ENCODE data around the gene PPM1A. TPM values are rescaled to one million over a fixed set of nuclear protein-coding genes. Genes with fewer than 3 reads are reported as not detected.
A peak's percentile ranks its signal among the peaks of the same experiment; 100 is the strongest.

PPM1A gene
- total RNA-seq, 1 experiment from 2014 or later: 41.7 TPM

DNA sequence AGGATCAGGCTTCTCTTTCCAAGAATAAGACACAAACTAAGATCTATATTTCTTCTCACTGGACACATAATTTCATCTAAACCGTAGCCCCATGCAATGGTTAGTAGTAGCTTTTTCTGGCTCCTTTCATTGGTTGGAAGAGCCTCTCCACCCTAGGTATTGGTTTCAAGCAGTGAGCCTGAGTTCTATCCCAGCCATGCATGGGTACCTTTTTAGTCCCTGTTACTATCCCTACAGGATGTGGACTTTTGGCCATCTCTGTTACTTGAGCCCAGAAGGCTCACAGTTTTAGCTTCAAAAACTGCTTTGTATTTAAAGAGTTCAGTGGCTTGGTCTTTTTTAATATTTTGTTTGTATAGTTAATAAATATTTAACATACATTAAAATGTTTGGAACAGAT is 16.1 kb downstream of the PPM1A start:
- Histone ChIP-seq H3K23ac (ENCODE audit: insufficient read length, low read depth, low read length) (no peak overlapping the region), H3K79me1 (ENCODE audit: insufficient read depth, low read depth, low read length, poor library complexity, severe bottlenecking) (peaks cover 5% of the 10 kb centered on the region), H3K27ac (ENCODE audit: insufficient read length, low read depth, low read length) (no peak overlapping the region), H3K56ac (ENCODE audit: insufficient read length, low read depth, low read length) (no peak overlapping the region), H3K18ac (ENCODE audit: insufficient read length, low read depth, low read length) (no peak overlapping the region), H3K9ac (ENCODE audit: extremely low read depth, insufficient read length, low read length) (no peak overlapping the region), H3K4me2 (ENCODE audit: insufficient read depth, insufficient read length, low read length) (no peak overlapping the region), H3K27me3 (ENCODE audit: insufficient read depth, low read length) (no peaks in the 10 kb centered on the region), H3K4me1 (ENCODE audit: insufficient read depth, low read length) (no peaks in the 10 kb centered on the region), H4K91ac (ENCODE audit: insufficient read length, low read depth, low read length) (no peak overlapping the region), H4K8ac (replicated peaks; ENCODE audit: insufficient read length, low read depth, low read length) (no peak overlapping the region), H2BK20ac (ENCODE audit: low read depth, low read length, poor library complexity, severe bottlenecking) (no peak overlapping the region), H3K23me2 (ENCODE audit: insufficient read length, low read depth, low read length, poor library complexity, severe bottlenecking) (no peaks in the 10 kb centered on the region), H4K20me1 (ENCODE audit: control insufficient read depth, insufficient read depth, insufficient read length) (no peaks in the 10 kb centered on the region), H3K14ac (ENCODE audit: insufficient read depth, low read length) (no peak overlapping the region), H3T11ph (ENCODE audit: low read length) (no peak overlapping the region), H2AFZ (ENCODE audit: low read length) (no peak overlapping the region), H2BK120ac (ENCODE audit: low read depth, low read length, poor library complexity, severe bottlenecking) (no peak overlapping the region), H4K5ac (ENCODE audit: insufficient read length, low read depth, low read length) (no peak overlapping the region), H3K4ac (ENCODE audit: low read depth, low read length) (no peak overlapping the region), H2BK12ac (ENCODE audit: insufficient read length, low read depth, low read length) (no peak overlapping the region), H3K79me2 (ENCODE audit: insufficient read depth, low read length) (peaks cover 7% of the 10 kb centered on the region; the same call in 1 of the 2 replicates), H2AK5ac (ENCODE audit: insufficient read length, low read length) (no peak overlapping the region), H2BK15ac (ENCODE audit: low read depth, low read length) (no peak overlapping the region), H2BK5ac (ENCODE audit: insufficient read length, low read length) (no peak overlapping the region), H3K9me3 (ENCODE audit: control insufficient read depth, low read depth, low read length) (no peaks in the 10 kb centered on the region)
- peaks cover 0 to 3% of the 10 kb centered on the region in 2 experiments; a peak in 2 of 5 replicates for H3K9me3 Mint-ChIP-seq
- no peak overlapping the region for H3K4me3 Mint-ChIP-seq
- no CpG with 5 or more reads among the region's 1 CpG for WGBS (ENCODE audit: extremely low coverage, insufficient read length, low lambda C conversion rate)
- peaks cover 4 to 16% (median 7%) of the 10 kb centered on the region in 3 experiments; a peak in 3 of 7 replicates for H3K36me3 Mint-ChIP-seq (ENCODE audit: insufficient read depth in 1 of 3, low read depth in 3 of 3)
- H3K27ac Mint-ChIP-seq: peak overlapping the region in 1 of 3 experiments; percentile 18; a peak in 1 of 7 replicates
- no peaks in the 10 kb centered on the region for H3K27me3 Mint-ChIP-seq (ENCODE audit: low read depth)
- TF ChIP-seq, protein P1, sequence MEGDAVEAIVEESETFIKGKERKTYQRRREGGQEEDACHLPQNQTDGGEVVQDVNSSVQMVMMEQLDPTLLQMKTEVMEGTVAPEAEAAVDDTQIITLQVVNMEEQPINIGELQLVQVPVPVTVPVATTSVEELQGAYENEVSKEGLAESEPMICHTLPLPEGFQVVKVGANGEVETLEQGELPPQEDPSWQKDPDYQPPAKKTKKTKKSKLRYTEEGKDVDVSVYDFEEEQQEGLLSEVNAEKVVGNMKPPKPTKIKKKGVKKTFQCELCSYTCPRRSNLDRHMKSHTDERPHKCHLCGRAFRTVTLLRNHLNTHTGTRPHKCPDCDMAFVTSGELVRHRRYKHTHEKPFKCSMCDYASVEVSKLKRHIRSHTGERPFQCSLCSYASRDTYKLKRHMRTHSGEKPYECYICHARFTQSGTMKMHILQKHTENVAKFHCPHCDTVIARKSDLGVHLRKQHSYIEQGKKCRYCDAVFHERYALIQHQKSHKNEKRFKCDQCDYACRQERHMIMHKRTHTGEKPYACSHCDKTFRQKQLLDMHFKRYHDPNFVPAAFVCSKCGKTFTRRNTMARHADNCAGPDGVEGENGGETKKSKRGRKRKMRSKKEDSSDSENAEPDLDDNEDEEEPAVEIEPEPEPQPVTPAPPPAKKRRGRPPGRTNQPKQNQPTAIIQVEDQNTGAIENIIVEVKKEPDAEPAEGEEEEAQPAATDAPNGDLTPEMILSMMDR (conservative IDR thresholded peaks at IDR 0.05): no peak
- H3K4me1 Mint-ChIP-seq: peaks cover 4 to 21% of the 10 kb centered on the region in 2 experiments
- no peak for DNase-seq

All from H9 (cell line).